Measurements from ENCODE around the gene MYO18A.
"Not testable (repeated sequence)": the region's sequence is repeated elsewhere in the genome, so short reads cannot be mapped to it uniquely, and the experiment has no call there.

The MYO18A gene

DNA sequence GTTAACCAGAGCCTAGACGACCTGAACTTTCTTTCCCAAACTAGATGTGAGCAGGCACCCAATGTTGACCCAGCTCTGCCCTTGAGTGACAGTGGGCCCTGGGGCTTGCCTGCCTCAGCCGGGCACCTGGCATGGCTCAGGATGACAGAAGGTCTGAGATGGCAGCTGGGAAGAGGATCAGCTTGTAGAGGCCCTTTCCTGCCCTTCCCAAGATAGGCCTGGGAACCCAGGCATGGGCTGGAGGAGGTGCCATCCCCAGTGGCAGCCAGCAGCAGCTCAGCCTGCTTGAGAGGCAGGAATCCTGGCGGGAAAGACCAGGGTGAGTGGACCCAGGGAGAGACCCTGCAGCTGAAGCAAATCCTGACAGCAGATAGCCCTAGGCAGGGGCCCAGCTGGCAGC, 78.2 kb downstream of the MYO18A start:
- no peak for DNase-seq

DNA sequence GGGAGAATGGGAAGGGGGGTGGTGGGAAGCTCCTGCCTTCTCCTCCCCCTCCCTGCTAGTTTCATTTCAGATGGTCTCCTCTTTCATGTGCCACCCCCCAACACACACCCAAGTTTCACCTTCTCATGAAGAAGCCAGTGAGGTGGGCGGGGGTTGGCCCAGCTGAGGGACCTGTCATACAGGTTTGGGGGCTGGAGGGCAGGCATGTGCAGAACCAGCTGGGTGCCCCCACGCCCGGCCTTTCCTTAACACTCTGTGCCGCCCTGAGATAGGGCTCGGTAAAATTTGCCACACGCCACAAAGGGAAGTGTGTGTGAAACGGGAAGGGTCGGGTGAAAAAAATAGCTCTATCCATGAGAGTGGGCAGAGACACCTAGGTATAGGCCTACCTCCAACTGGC, 79.9 kb downstream of the MYO18A start:
- DNase-seq: no peak

DNA sequence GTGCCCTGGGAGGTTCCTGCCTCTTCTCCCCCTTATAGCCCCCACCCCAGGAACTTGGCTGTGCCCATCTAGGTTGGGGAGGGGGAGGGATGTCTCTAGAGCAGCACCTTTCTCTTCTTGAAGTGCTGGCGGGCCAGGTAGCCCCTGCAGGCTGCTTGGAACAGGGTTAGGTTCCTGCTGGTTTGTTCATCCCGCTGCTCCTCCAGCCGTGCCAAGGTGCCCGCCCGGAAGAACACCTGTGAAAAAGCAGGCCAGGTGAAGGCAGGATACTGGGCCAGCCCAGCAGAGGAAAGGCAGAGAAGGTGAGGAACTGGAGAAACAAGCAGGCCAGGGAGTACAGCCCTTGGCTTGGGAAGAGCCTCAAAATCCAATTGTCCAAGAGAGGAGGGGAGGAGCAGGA, 80.7 kb downstream of the MYO18A start:
- no peak for DNase-seq

DNA sequence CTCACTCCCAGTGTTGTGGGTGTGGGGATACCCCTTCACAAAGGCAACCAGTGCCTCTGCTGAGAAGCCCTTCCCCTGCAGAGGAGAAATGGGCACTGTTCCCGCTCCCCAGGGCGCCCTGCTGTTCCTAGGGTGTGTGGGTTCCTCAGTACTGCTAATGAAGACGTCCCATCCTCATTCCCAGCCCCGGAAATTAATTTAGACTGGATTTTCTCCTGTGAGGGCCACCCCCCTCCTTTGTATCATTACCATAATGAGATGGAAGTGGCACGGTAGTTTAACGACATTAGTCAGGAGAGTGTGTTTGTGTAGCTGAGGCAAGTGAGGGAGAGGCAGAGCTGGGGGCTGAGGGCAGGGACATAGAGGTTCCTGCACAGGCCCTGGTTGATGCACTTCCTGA, 84.1 kb downstream of the MYO18A start:
- DNase-seq: no peak

DNA sequence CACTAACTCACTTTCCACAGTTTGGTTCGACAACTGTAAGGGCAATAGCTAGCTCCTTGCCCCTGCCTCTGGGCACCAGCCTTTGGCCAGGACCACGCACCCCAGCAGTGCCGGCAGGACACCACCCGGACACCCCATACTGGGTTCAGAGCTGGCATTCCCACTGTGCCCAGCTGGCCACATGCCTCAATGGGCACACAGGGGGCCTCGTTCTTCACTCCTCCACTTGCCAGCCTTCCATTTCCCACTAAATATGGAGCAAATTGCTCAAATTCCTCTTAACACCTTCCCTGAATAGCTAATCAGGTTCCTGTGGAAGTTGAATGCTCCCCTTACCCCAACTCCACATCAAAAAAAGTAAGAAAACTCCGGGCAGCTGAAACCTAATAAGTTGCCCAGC, 84.8 kb downstream of the MYO18A start:
- no peak for DNase-seq

DNA sequence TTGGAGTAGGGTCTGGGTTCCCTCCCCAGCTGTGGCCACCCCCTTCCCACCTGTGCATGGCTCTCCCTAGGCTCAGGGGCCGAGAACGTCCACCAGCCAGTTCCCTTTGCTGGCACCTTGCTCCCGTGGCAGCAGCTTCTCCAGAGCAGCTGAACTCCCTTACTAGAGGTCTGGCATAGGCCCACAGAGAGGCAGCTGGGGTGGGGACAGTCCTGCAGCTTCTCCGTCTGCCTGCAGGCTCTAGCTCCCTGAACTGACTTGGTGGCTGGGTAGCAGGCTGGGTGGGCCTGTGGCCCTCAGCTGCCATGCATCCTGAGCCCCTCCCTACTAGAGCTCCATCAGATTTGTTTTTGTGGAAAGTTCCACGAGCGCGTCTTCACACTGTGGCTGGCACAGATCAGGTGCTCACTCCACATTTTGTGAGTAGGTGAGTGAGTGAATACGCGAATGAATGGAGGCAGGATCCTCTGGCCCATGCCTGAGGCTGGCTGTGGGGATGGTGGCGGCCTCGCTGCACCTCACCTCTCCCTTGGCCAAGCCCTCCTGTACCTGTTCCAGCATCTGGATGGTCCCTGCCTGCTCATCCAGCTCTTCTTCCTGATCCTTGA, 86.0 kb downstream of the MYO18A start:
- DNase-seq: no peak

DNA sequence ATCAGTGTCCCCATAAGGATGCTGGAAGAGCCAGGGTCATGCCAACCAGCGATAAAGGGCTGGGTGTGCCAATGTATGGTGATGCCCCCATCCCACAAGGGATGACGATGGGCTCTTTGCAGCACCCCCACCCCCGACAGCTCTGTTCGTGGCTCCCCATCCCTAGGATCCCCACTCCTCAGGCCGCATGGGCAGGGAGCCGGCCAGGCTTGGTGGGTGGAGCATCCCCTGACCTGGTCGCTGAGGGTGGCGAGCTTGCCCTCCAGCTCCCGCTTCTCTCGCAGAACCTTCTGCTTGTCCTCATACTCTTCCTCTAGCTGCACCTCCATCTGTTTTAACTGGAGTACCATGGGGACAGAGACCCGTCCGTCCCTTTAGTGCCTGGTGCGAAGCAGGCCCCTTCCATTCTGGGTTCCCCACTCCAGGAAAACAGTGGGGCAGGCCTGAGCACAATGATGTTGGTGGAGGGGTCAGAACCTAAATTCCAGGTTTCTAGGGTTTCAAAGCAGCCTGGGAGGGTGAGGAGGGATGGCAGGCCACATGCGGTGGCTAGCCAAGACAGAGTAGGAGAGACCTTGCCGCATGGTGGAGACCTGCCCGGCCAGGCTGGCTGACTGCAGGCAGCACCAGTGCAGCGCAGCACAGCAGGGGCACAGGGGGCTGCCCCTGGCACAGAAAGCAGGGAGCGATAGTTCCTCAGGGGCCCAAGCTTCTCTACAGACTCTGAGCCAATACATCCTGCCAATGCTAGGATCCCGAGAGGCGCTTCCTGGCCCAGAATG, 86.9 kb downstream of the MYO18A start:
- no peak for DNase-seq

DNA sequence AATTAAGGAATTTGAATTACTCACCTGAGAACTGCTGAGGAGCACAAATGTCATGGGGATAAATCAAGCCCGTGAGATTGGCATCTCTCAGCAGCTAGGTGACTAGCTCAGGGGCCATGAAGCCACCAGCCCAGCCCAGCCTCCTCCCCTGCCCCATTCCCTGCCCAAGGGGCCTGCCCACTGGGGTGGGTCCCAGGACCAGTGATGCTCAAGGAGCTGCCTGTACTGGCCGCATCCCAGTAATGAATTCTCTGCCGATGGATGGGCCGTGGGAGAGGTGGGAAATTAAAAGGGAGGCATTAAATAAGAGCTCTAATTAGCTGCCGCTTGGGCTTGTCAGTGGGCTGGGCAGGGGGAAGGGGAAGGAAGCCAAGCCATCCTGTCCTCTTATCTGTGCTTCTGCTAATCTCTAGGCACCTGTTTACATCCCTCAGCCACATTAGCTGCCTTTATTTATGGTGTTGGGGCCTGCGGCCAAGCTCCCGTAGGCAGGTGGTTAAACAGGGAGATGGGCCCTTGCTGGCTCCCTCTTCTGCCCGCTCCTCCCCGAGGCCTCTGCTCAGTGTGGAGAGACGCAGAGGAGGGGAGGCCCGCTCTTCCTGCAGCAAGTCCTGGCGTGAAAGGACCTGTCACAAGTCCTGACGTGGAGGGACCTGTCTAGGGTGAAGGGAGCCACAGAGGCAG, 88.5 kb downstream of the MYO18A start:
- DNase-seq: no peak

DNA sequence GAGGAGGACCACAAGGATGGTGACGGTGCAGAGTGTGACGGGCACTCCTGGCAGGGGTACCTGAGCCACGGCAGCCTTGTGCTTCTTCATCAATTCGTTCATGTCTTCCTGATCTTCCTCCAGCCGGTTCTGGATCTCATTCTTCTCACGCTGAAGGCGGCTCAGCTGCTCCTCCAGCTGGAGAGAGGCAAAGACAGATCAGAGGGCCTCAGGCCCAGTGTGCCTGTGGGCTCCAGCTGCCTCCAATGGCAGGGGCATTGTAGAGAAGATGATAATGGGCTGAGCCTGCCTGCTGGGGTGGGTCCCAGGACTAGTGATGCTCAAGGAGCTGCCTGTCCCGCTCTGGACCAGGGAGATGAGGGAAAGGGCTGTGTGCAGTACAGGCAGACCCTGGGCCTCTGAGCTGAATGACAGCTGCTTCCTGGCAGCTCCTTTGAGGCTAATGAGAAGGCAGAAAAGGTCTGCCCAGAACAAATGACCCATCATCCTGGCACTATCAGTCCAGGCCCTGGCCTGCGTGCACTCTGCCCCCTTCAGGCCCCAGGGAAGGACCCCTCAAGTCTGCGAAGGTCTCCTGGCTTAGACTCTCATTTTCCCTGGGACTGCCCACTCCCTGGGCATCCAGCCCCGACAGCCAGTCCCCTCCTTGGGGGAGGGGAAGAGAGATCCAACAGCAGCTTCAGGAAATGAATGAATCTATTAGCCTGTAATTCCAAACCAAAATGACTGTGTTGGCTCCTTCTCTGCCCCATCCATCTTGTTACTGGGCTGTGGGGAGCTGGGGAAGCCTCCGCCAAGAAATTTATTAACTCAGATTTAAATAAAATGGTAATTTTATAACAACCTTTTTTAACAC, 89.2 kb downstream of the MYO18A start:
- no peak for DNase-seq

DNA sequence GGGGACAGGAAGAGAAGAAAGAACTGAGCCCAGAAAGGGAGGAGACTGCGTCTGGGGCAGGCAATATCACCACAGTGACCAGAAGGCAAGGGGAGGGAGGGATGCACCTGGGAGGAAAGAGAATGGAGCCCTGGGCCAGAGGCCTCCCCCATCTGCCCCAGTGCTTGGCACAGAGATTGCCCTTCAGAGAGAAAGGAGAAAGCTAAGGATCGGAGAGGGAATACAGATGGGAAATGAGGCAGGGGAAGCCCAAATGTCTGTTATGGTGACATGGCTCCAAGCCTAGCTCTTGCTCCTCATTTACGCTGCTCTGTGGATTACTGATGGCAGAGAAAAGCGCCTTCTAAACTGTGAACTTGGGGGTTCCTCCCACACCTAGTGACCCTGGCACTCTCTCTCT, 90.1 kb downstream of the MYO18A start:
- DNase-seq: no peak

DNA sequence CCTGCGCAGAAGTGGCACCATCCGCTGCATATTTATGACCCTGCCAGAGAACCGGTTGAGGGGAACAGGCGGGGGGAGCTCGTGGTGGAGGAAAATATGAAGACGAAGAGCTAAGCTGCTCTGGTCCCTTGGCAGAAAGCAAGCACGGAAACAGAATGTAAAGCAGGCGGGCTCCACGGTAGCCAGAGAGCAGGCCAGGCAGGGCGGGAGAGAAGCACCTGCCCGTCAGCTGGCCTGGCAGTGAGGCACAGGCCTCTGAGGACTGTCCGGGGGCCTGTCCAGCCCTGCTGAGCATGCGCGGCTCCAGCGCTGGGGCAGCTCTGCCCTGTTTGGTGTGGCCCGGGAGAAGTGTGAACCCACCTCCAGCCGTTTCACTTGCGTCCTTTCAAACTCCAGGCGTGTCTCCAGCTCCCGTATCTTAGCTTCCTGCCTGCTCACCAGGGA, 90.6 kb downstream of the MYO18A start:
- no peak for DNase-seq

DNA sequence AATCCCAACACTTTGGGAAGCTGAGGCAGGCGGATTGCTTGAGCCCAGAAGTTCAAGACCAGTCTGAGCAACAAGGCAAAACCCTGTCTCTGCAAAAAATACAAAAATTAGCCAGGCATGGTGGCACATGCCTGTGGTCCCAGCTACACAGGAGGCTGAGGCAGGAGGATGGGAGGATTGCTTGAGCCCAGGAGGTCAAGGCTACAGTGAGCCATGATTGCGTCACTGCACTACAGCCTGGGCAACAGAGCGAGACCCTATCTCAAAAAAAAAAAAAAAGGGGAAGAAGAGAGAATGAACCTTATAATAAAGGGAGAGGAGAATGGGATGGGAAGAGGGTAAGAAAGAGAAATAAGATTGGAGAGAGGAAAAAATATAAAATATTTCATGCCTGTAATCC, 91.4 kb downstream of the MYO18A start:
- DNase-seq: not testable (repeated sequence)

DNA sequence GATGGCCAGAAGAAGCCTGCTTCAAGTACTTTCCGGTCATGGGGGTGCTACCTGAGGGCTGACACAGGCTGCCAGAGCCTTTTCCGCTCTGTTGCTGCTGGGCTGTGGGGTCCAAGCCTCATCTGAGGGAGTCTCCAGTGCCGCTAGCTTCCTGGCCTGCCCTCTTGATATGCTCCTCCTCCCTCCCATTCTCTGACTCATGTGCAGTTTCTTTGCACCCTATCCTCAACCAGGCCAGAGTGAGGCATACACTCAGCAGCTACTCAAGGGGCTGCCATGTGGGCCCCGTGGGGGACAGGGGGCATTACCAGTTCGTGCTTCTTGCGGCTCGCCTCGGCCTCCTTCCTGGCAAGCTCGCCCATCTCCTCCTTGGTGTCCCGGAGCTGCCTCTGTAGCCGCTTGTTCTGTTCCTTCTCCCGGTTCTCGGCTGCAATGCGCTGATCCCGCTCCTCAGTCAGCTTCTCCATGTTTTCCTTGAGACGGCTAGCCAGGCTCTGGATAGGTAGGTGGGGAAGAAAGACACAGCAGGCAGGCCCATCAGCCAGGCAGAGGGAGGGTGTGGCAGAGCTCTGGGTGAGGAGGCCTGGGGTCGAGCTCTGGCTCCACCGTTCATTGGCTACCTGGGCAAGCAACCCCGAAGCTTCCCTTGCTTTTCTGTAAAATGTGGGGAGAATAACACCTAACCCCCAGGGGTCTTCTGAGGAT, 93.4 kb downstream of the MYO18A start:
- DNase-seq: no peak

DNA sequence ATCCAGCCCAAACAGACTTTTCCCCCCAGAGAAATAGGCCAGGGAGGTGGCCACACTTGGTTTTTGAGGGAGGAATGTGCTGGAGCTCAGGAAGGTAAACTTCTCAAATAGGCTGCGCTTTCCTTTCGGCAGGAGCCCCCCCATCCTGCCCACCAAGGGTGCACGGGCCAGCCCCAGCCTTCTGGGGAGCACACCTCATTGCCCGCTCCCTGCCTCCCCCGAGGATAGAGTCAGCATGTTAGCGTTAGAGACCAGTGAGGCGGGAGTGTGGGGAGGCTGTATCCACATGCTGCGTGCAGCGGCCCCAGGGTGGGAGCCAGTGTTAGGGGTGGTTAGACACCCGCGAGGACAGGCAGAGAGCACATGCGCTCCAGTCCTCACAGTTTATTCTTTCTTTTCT, 95.0 kb downstream of the MYO18A start:
- DNase-seq: no peak

DNA sequence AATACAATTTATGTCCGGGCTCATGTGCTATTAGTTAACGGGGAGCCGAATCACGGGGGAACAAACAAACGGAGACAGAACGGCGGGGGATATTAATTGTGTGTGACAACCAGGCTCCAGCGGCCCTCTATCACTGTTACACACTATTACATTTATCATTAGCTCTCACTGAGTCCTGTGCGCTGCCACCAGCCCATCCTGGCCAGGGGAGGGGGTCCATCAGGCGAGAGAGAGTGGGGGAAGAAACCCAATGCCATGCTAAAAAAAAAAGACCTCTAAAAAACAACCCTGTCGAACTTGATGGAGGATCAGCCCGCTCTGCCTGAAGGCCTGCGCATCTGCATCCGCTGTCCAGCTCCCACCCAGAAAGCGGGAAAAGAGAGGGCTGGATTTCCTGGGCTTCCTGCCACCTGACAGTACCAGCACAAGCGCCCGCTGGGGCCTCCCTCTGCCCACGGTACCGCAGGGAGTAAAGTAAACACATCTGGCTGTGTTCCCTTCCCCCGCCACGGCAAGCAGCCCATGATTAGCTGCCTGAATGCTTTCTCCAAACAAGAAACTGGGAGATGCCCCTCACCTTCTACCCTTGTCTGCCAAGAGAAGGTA, 95.6 kb downstream of the MYO18A start:
- no peak for DNase-seq

DNA sequence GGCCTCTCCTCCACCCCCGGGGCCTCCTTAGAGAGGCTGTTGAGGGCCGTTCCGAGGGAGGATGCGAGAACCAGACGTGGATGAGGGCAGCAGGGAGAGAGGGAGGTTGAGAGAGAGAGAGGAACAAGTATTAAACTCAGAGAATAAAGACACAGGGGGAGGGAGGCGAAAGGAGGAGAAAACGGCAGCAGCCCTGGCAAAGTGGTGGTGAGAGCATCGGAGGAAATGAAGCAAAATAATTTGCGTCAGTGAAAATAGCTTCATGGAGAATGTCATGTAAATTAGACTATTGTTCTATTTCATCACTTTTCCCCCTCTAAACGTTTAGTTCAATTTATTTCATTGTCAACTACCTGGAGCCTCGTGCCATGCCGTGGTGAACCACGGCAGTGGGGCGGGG, 99.2 kb downstream of the MYO18A start:
- no peak for DNase-seq

DNA sequence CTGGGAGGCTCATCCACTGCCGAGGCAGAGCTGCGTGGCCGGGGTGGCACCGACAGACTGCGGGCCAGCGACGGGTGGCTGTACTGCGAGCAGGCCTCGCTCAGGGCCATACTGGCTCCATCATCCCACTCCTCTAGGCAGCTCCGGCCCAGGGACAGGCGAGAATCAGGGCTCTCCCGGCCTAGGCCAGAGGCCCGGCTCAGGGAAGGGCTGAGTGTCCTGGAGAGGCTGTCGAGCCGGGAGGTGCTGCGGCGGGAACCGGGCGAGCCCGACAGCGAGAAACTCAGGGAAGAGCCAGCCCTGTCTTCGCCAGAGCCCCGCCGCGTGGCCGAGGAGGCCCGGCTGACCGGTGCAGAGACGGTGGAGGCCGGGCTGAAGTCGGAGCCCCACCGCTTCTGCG, 99.9 kb downstream of the MYO18A start:
- DNase-seq: no peak

DNA sequence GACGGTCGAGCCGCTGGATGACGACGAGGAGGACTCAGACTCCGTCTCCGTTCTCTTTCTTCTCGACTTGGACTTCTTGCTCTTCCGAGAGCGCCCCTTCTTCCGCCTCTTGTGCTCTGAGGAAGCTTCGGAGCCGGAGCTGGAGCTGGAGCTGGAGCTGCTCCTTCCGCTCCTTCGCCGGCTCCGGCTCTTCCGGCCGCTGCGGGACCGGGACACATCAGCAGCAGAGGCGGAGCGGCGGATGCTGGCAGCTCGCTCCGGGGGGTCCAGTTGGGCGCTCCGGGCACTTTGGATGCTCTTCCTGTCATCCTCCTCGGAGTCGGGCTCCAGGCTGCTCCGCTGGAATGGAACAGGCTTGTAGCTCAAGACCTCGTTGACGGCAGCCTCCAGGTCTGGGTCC, 100.3 kb downstream of the MYO18A start:
- no peak for DNase-seq

DNA sequence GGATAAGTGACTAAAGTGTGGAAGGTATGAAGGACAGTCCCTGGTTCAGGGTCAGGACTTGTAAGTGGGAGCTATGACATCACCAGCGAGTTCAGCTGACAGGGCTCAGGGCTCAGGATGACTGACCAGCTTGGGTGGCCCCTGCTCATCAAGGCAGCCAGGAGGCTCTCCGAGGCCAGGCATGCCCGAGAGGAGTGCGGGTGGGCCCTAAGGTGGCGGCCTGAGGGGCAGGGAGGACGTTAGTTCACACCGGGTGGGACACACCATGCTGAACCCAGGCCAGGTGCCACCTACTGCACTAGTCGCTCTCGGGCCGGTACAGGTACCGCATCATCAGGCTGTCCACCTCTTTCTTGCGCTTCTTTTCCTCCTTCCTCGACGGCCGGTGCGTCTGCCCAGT, 100.8 kb downstream of the MYO18A start:
- no peak for DNase-seq

DNA sequence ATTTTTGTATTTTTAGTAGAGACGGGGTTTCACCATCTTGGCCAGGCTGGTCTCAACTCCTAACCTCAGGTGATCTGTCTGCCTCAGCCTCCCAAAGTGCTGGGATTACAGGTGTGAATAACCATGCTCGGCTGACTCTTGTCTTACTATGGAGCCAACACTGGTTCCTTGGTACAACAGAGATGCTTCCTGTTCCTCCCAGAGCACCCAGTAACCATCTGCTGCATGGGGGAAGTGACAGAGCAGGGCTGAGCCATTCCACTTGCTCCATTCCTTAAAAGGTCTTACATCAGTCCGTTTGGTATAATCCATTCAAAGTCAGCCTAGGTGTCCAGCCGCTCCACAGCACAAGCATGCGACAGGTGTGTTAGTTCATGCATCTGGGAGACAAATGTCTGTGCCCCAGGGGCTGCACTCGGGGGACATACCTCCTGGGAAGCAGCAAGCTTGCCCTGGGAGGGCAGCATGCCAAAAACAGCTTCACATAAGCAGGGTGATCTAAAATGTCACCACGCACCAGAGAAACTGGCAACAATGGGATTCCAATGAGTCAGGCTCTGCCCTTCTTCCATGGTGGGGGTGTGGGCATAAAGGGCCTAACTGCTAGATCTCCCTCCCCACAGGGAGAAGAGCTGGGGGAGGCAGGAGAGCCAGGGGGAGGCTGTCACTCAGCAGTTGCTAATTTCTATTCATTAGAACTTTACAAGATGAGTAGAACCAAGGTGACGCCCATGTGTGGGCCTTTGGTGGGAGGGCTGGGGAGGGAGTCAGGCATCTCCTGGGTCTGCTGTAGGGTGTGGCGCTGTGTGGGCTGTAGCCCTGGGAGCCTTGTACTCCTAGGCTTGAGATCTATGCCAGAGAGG, 101.8 kb downstream of the MYO18A start:
- no peak for DNase-seq

DNA sequence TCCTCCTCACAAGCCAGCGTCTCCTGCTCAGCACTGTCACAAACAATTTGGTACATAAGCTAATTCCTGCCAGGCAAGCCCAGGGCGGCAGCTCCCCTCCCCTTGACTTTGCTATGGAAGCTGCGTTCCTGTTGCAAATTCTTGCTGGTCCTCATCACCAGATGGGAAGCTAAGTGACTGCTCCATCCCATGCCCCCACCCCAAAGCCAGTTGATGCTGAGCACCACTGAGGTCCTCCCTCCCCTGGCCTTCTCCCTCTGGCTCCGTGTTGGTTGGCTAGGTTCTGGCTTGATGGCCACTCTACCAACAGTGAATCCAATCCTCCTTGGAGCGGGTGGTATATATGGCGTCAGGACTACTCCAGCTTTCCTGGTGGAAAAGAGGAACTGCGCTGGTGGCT, 102.9 kb downstream of the MYO18A start:
- DNase-seq: no peak

All from NCI-H1930 (cell line).